GM18861 (cell line): Measurements from ENCODE around the gene ELK3.

Source experiments
- ATAC-seq: cut with Tn5 transposase; IDR thresholded peaks from one replicate; pipeline ENCODE4 v1.9.1; 2021; ENCODE audit not compliant: unreplicated experiment

ELK3 gene

DNA sequence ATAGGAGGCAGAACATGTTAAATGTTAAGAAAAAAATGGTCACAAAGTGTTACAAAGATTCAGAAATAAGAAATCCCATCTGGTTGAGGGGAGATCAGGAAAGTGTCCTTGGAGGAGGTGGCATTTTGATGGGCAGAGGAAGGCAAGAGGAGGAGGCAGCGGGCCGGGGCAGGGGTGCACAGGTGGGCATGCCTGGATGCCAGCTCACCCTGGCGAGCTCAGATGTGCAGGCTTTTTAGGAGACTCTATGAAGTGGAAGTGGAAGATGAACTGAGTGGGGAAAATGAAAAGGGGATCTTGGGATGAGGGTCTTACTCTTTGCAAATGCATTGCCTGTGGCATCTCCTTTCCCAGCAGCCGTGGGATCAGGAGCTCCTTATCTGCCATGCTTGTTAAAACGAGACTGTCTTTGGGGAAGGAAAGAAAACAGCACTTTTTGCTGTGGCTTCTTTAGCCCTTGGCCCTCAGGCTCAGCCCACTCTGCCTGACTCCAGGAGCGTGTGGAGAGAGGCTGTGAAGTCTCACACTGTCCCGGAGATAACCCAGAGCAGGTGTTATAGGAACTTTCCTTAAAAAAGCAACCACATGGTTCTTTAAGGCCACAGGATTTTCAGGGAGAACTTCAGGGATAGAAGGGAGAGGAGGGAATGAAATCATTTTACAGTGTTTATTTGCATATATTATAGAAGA lies 62.6 kb downstream of the ELK3 start:
- ATAC-seq: no peak

DNA sequence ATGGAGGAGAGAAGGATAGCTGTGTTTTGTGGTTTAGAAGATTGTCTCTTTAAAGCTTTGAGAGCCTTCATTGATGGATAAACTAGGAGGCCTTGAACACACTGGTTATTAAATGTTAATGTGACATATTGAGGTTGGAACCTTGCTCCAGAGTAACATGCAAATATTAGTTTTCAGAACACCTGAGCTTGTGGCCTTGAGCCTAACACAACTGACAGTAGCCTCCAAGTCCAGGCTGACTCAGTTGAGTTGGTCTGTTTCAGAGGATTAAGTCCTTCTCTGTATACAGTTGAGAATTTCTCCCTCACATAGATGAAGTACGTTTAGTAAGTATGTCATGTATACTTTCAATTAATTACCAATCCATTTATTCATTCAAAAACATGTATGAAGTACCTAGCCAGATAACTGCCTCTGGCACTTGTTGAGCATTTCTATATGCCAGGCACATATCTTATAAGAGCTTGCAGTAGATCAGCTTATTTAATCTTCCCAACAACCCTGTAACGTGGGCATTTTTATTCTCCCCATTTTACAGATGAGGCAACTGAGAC lies 63.5 kb downstream of the ELK3 start:
- ATAC-seq: no peak

DNA sequence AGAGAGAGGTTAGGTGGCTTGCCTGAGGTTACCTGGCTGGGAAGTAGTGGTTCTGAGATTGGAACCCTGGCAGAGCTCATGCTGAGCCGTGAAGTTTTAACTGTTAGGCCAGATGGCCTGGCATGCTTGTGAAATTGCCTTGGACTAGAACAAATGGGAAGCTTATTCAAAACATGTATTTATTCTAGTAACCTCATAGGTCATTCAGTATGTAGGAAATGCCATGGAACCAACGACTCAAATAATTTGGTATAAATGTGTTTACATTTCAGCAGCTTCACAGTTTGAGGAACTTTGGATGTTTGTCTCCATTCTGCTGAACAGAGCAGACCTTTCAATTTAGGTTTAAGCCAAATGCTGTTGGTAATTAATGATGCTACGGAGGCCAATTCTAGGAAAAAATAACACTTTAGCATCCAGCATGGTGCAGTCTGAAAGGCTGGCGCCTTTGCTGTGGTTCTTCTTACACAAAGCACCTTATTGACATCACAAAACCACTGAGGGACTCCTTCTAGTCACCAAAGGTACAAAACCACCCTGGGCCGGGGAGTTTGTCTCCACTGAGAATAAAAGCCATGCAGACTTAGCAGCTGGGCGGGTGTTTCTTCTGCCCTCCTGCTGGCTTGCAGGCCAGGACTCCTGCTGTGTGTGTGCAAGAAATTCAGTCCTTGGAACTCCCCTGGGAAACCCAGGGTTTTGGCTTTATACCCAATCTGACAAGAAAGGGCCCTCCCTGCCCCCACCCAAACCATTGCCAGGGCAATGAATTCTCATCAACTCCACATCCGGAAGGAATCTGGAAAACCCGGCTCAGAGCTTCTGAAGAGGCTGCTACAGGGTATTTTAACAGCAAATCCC lies 64.2 kb downstream of the ELK3 start:
- ATAC-seq: no peak

DNA sequence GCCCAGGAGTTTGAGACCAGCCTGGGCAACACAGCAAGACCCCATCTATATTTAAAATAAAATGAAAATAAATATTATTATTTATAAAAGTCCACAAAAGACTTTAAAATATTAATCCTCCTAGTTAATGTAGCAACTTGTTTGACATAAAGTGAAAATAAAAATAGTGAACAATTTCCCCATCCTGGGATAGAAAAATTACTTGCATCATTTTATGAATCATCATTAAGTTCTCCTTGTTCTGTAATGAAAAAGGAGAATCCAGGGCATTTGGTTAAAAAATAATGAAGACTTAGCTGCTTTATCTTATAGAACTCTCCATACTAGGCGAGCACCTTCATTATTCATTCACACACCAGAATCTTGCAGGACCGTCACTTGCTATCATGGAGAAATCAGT lies 66.1 kb downstream of the ELK3 start:
- ATAC-seq: no peak

DNA sequence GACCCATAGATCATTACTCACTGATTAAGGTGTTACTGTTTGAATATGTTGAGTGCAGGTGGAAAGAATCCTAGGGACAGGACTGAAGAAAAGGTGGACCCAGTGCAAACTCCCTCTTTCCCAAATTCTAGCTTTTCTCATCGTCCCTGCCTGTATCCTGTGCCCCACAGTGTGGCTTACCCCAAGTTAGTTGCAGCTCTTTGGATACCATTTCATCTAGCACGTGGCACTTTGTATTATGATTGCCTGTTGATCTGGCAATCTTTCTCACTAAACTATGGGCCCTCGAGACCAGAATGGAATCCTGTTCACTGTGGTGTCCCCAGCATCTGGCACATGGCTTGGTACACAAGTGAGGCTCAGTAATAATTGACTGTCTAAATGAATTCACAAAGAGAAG lies 66.5 kb downstream of the ELK3 start:
- no peak for ATAC-seq

DNA sequence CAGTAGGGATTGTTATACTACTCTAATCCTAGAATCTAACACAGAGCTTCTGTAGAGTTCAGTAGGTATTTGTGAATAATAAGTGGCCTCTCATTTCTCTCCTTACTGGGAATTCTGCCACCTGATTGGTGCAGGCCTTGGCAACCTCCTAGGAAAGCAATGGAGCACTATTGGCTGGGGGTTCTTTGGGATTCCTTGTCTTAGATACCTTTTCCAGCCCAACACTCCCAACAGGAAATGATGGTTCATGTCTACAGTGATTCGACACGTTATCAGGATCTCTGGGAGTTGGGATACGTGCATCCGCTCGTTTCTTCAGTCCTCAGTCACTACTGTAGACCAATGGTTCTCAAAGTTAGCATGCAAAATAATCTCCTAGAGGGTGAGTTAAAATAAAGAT lies 67.4 kb downstream of the ELK3 start:
- no peak for ATAC-seq

DNA sequence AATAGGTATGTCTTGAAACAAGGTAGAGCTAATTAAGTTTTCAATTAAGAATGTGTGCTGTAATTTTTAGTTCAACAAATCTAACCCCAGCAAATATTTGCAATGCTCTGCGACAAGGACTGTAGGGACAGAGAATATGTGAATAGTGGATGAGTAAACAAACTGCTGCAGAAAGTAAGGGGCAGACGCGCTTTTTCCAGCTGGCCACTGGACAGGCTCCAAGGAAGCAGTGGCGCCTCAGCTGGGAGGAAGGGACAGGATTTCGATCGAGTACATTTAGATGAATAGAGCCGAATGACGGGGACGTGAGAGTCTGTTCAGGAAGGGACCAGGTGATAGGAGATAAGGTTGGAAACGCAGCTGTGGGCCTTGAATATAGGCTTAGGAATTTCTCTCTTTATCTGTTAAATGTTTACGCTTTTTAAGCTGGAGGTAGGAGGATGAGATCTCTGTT lies 69.3 kb downstream of the ELK3 start:
- ATAC-seq: no peak

DNA sequence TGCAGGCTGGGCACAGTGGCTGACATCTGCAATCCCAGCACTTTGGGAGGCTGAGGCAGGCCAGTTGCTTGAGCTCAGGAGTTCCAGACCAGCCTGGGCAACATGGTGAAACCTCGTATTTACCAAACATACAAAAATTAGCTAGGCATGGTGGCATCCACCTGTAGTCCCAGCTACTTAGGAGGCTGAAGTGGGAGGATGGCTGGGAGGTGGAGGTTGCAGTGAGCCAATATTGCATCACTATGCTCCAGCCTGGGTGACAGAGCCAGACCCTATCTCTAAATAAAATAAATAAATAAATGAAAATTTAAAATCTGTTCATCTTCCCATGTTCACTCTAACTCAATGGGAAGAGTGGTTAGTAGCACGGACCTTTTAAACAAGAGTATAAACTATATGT lies 71.2 kb downstream of the ELK3 start:
- ATAC-seq: no peak

DNA sequence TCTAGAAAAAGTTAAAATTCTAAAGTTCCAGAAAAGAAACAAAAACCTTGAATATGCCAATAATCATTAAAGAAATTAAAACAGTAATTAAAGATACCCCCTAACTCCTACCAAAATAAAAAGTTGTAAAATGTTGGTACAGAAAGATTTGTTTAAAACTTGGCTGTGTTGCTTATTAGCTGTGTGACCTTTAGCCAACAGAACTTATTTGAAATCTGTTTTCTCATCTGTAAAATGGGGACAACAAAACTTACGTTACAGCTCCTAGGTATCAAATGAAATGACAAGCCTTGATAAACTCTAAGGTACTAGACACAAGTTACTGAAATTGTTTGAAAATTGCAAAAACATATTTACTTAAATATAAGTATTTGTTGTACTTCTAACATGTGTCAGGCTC lies 71.7 kb downstream of the ELK3 start:
- no peak for ATAC-seq

DNA sequence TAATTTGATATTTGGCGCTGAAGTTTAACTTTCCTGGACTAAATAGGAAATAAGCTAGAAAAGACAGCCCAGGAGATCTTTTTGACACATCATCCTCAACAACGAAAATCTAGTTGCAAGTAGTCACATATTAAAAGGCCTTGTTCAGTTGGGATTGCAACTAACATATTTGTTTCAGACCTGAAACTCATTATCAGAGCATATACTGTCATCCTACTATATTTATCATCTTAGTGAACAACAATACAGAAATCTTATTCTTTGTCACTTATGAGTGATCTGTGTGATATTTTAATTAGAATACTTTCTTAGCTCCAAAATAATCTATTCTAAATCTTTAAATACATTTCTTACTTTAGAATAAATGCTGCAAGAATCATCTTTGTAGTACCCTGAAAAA lies 72.1 kb downstream of the ELK3 start:
- no peak for ATAC-seq

DNA sequence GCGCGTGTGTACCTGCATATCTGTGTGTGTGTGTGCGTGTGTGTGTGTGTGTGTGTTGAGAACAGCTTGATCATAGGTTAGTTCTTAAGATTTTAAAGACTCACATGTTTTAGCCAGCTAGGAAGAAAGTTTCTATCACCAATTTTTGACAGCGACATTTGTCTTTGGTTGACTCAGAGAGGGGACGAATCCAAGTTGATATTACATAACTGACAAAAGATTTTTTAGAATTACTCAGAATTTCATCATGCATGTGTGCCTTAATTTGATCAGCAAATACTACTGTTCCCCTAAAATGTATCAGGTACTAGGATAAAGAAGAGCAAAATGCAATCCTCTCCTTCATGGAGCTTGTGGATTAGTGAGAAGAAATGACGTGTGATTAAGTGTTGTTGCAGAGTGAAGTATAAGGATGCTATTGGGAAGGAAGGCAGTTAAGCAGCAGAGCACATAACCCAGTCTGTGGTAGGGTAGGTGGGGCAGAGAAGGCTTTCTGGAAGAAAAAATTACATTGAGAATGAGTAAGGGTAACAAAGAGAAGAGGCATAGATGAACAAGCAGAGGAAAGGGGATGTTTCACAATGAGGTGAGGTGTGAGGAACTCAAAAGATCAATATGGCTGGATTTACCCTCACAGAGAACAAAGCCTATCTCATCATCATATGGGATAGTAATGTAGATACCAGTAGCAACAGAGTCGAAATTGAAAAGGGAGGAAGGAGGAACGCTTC lies 77.5 kb downstream of the ELK3 start:
- no peak for ATAC-seq

DNA sequence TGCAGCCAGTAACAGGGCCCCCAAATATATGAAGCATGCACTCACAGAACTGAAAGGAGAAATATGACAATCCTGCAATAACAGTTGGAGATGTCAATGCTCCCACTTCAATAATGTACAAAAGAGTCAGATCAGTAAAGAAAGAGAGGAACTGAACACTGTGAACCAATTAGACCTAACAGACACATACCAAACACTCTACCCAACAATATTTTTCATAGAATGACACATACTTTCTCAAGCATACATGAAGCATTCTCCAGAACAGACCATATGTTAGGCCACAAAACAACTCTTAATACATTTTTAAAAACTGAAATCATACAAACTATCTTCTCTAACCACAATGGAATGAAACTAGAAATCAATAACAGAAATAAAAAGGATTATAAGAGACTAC lies 80.2 kb downstream of the ELK3 start:
- ATAC-seq: no peak

DNA sequence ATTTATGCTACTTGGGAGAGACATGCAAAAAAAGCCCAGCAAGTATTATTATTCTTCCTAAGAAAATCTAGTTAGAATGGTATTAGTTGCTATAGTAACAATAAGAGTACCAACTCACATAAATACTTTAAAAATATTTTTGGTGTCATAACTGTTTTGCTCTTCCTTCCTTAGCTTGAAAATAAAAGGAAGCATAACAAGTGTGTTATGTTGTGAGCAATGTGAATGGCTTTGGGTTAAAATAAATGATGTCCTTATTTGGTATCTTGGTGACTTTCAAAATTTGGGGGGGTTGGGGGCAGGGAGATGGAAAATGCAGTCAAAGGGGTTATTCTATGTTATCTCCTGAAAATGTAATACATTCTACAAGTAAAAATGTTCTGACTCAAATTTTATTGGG lies 91.0 kb downstream of the ELK3 start:
- ATAC-seq: no peak

DNA sequence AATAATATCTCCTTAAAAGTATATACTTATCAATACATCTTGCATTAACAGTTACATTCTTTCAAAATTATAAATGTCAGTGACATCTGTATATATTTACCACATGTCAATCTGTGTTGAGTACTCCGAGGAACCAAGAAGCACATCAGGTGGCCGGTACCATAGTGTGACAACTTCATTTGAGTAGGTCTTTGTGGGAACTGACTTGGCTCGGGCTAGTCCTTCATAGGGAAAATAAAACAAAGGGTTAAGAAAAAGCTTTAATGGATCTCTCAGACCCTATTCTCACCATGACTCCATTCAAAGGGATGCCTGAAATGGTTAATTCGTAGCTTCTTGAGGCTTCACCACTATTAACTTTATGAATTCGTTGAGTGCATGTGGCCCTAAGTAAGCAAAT lies 94.9 kb downstream of the ELK3 start:
- no peak for ATAC-seq

DNA sequence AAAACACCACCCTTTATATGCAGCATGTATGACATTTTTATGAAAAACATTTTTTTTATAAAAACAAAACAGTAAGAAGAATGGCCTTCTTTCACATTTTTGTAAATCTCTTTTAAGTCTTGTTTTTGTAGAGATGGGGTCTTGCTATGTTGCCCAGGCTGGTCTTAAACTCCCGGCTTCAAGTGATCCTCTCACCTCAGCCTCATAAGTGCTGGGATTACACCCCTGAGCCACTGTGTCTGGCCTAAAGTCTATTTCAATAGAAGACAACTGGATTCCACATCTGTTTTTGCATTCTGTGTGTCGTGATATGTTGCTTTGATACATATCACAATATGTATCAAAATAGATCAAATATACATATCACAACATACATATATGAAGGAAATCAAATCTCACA lies 98.9 kb downstream of the ELK3 start:
- no peak for ATAC-seq

DNA sequence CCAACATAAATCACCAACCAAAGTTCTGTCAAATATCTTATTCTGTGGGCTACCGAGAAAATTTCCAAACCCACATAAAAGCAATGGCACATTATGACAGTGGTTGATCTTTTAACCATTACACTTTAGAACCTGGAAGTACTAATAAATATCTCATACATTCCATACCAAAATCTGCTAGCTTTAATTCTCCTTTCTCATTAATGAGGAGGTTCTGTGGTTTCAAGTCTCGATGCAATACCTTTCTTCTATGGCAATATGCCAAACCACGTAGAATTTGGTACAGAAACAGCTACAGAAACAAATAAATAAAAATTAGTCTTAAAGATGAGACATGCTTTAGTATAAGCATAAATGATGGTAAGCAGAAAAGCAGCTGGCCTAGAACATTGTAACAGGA lies 100.7 kb downstream of the ELK3 start:
- ATAC-seq: no peak

DNA sequence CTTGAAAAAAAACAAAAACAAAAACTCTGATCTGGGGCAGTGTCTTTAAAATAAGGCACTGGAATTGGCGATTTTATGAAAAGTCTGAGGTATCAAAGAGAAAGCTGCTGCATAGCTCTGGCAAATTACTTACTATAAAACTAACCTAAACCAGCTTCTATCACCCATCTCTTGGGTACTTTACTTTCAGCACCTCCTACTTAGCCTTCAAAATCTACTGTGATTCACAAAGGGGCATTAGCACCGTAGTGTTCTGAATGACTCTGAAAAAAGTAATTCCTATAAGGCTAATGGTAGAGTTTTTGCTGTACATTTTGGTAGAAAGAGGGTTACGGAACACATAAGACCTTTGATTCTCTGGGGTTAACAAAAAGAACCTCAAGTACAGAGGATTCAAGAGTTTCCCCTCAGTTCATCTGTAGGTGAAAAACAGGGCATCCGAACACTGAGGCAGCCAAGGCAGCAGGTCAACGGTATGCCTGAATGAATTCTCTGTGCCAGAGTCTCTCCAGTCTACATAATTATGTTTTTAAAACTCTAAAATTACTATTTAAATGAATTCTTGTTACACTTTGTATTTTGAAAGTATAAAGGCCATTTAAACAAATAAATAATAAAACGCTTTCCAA lies 101.5 kb downstream of the ELK3 start:
- ATAC-seq: no peak

DNA sequence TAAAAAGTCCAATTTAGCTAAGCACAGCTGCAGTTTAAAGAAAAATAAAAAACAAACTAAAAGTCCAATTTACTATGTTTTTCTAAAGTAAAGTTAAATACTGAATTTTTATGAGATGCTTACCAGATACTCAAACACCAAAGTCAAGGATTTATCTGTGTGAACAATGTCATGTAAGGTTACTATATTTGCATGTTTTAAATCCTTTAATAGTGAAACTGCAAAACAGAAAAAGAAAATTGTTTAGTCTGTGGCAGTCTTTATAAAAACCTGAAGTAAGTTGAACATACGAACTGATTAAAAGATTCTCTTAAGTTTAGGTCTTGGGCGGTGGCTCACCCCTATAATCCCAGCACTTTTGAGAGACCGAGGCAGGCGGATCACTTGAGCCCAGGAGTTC lies 103.3 kb downstream of the ELK3 start:
- ATAC-seq: no peak

DNA sequence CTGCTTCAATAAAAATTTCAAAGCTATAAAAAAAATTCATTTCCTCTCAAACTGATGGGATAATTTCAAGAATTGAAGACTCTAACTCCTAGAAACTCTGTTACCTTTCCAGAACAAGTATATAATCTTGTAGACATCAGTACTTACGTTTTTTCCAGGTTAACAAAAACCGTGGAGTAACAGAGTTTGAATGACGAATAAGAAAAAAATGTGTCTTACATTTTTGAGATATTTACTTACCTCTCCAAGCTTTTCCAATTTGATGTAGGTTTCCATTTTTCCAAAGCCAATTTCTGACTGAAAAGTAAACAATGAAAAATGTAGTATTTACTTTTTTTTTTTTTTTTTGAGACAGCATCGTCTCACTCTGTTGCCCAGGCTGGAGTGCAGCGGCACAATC lies 105.9 kb downstream of the ELK3 start:
- ATAC-seq: no peak

DNA sequence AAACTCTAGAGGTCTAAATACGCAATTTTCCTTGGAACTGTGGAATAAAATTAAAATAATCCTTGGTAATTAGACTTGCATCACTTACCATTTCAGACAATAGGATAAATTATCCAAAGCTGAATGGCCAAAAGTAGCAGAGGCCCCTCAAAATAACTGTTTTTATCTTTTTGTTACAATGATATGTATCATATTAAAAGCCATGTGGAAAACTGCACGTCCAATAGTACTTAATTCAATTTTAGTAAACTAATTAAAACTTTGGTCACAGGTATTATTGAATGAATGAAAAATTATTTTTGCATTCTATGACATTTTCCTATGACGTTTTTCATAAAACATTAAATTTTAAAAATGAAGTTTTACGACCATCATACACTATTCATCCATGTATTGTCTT lies 107.6 kb downstream of the ELK3 start:
- no peak for ATAC-seq

DNA sequence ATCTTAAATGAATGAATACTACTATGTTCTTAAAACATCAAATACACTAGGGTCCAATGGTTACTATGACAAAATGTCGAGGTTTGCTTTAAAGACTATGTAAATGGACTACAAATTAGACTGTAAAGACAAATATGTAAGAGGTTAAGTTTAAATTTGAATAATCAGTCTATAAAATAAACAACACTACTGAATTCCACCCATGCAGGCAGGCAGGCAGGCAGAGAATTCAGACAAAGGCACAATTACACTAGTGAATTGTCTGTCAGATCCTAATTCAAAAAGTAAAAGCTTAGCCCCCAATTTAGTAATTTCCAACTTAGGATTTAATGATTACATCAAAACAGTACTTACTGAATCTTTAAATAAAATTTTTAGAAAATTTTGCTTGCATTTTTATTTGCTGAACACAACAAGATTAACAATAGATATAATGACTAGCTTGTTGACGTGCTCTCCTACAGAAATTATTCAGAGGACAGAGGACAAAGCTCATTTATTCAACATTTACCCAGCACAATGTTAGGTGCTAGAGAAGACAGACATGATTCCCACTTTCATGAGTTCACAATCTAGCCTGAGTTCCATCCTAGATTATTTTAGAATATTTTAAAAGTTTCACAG lies 108.6 kb downstream of the ELK3 start:
- no peak for ATAC-seq
